Osteoblast (primary cell): ENCODE results near the gene ADCY9. TPM values are rescaled to one million over a fixed set of nuclear protein-coding genes. Genes with fewer than 3 reads are reported as not detected.

Experiments used
- DNase-seq: peaks from one replicate; pipeline ENCODE4 v3.0.0; 2011; ENCODE audit warnings: low spot score, mixed read lengths; ENCODE audit not compliant: insufficient read length; ENCODE audit errors: missing footprints
- H2AFZ ChIP-seq: 2 replicates; pipeline ENCODE4 v1.6.0; 2011; ENCODE audit warnings: mild to moderate bottlenecking, low read length
- H3K27ac ChIP-seq: 2 replicates; pipeline ENCODE4 v1.5.1; 2011; ENCODE audit warnings: mild to moderate bottlenecking, low read depth, low read length, moderate library complexity
- H3K27me3 ChIP-seq: 2 replicates; pipeline ENCODE4 v1.6.0; 2012; ENCODE audit warnings: mild to moderate bottlenecking, control low read depth, inconsistent platforms, low read length, moderate library complexity; ENCODE audit not compliant: insufficient read depth
- H3K36me3 ChIP-seq: 2 replicates; pipeline ENCODE4 v1.5.1; 2011; ENCODE audit warnings: mild to moderate bottlenecking, low read length, control low read depth, moderate library complexity; ENCODE audit not compliant: insufficient read depth
- H3K4me1 ChIP-seq: 2 replicates; pipeline ENCODE4 v1.5.1; 2011; ENCODE audit warnings: mild to moderate bottlenecking, low read length, control low read depth, moderate library complexity; ENCODE audit not compliant: insufficient read depth
- H3K4me2 ChIP-seq: 2 replicates; pipeline ENCODE4 v1.6.0; 2011; ENCODE audit warnings: mild to moderate bottlenecking, low read length; ENCODE audit not compliant: insufficient read depth
- H3K4me3 ChIP-seq: fragments of 200-600 bp; sonication (generic); 3 replicates; pipeline ENCODE4 v1.5.1; 2012; ENCODE audit warnings: mild to moderate bottlenecking, low read length, inconsistent platforms; ENCODE audit not compliant: insufficient read depth
- H3K79me2 ChIP-seq: 2 replicates; pipeline ENCODE4 v1.6.0; 2012; ENCODE audit warnings: mild to moderate bottlenecking, low read length, control low read depth, inconsistent platforms; ENCODE audit not compliant: insufficient read depth
- H3K9me3 ChIP-seq: 2 replicates; pipeline ENCODE4 v1.5.1; 2011; ENCODE audit warnings: low read depth, low read length, control low read depth
- H4K20me1 ChIP-seq: 2 replicates; pipeline ENCODE4 v1.6.0; 2012; ENCODE audit warnings: mild to moderate bottlenecking, low read length, control low read depth; ENCODE audit not compliant: insufficient read depth
- total RNA-seq: library from RNA; depleted of rRNA; stranded (reverse); fragments of >200 nt; gene quantifications from 2 replicates; pipeline ENCODE4 v1.2.3, GENCODE V29; 2012
- TF ChIP-seq, protein P1 (sequence below): IDR thresholded peaks from 2 replicates; pipeline ENCODE4 v1.5.1; 2011; ENCODE audit warnings: mild to moderate bottlenecking, low read depth, low read length, moderate library complexity; ENCODE audit errors: extremely low read depth

Gene ADCY9
- total RNA-seq, 1 donor = 29.3 TPM

DNA sequence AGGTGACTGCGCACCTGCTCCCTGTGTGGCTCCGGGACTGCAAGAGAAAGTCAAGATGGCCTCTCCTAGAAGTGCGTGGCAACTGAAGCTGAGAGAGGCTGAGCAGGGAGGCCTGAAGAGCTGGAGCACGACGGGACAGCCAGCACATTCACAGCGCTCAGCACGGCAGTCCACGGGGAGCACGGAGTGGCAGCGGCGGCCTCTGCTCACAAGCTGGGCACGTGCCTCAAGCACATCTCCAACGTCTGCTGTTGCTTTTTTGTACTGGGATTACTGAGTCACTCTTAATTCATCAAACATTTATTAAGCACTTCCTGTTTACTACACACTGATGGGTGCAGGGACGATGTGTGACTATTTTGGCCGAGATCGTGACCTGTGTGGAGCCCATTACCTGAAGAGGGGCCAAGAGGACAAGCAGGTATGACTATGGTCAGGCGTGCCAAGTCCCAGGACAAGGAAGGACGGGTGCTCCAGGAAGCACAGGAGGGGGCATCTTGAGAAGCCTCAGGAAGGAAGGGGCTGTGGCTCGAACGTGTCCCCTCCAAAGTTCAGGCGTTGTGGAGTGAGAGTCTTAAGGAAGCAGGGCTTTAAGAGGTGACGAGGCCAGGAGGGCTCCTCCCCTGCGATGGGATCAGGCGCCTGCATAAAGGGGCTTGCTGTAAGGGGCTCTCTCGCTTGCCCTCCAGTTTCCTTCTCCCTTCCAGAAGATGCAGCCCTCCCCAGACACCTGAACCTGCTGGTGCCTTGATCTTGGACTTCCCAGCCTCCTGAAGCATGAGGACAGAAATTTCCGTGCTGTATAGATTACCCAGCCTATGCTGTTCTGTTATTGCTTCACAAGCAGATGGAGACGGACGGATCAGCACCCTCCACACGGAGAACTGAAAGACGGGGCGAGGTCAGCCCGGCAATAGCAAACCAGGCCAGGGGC, 105.8 kb downstream of the ADCY9 start:
- Histone ChIP-seq H3K79me2 (no peaks in the 10 kb centered on the region), H3K4me2 (no peak overlapping the region), H3K36me3 (no peaks in the 10 kb centered on the region), H3K9me3 (no peaks in the 10 kb centered on the region), H3K4me1 (peaks cover 11% of the 10 kb centered on the region), H3K27me3 (no peaks in the 10 kb centered on the region), H3K27ac (no peak overlapping the region), H2AFZ (no peak overlapping the region), H4K20me1 (no peaks in the 10 kb centered on the region), H3K4me3 (no peak overlapping the region)
- TF ChIP-seq, protein P1, sequence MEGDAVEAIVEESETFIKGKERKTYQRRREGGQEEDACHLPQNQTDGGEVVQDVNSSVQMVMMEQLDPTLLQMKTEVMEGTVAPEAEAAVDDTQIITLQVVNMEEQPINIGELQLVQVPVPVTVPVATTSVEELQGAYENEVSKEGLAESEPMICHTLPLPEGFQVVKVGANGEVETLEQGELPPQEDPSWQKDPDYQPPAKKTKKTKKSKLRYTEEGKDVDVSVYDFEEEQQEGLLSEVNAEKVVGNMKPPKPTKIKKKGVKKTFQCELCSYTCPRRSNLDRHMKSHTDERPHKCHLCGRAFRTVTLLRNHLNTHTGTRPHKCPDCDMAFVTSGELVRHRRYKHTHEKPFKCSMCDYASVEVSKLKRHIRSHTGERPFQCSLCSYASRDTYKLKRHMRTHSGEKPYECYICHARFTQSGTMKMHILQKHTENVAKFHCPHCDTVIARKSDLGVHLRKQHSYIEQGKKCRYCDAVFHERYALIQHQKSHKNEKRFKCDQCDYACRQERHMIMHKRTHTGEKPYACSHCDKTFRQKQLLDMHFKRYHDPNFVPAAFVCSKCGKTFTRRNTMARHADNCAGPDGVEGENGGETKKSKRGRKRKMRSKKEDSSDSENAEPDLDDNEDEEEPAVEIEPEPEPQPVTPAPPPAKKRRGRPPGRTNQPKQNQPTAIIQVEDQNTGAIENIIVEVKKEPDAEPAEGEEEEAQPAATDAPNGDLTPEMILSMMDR = no peak
- DNase-seq = peak; percentile 13

DNA sequence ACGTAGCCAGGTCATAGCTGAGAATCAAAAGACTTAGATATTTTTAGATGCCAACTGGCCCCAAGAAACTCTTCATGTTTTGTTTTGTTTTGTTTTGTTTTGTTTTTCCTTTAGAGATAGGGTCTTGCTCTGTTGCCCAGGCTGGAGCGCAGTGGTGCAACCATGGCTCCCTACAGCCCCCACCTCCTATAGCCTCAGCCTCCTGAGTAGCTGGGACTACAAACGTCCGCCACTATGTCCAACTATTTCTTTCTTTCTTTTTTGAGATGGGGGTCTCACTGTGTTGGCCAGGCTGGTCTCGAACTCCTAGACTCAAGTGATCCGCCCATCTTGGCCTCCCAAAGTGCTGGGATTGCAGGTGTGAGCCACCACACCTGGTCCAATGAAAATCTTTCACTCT, 107.1 kb downstream of the ADCY9 start:
- no peak for DNase-seq

DNA sequence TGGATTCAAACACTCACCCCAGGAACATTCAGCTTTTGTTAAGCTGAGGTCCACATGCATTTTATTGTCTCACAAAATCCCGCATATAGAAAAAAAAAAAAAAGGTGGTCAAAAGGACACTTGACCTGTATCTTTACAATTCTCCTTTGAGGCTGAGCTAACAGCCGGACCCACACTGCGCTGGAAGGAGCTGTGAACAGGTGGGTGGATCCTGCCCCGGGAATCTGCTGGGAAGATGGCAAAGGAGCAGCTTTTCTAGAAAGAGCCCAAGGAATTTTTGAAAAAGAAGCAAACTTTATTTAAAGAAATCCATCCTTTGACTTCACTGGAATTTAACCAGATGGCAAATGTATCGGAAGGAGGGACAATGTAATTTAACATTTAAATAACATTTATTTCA, 108.1 kb downstream of the ADCY9 start:
- Histone ChIP-seq H3K4me2 (no peak overlapping the region), H3K79me2 (no peaks in the 10 kb centered on the region), H3K27ac (no peak overlapping the region), H3K27me3 (no peaks in the 10 kb centered on the region), H3K9me3 (no peaks in the 10 kb centered on the region), H2AFZ (no peak overlapping the region), H3K4me3 (no peak overlapping the region), H3K36me3 (no peaks in the 10 kb centered on the region), H4K20me1 (no peaks in the 10 kb centered on the region), H3K4me1 (peaks cover under 1% of the 10 kb centered on the region)
- DNase-seq = no peak
- TF ChIP-seq, protein P1 = no peak

More for the DNA sequence above, 107.1 kb downstream of the ADCY9 start:
- H2AFZ ChIP-seq = no peak overlapping the region
- peaks cover 7% of the 10 kb centered on the region for H3K4me1 ChIP-seq
- H3K27me3 ChIP-seq = no peaks in the 10 kb centered on the region
- no peaks in the 10 kb centered on the region for H4K20me1 ChIP-seq
- H3K9me3 ChIP-seq = no peaks in the 10 kb centered on the region
- no peak overlapping the region for H3K27ac ChIP-seq
- no peak overlapping the region for H3K4me3 ChIP-seq
- H3K36me3 ChIP-seq = no peaks in the 10 kb centered on the region
- H3K79me2 ChIP-seq = no peaks in the 10 kb centered on the region
- TF ChIP-seq, protein P1 = no peak
- no peak overlapping the region for H3K4me2 ChIP-seq

DNA sequence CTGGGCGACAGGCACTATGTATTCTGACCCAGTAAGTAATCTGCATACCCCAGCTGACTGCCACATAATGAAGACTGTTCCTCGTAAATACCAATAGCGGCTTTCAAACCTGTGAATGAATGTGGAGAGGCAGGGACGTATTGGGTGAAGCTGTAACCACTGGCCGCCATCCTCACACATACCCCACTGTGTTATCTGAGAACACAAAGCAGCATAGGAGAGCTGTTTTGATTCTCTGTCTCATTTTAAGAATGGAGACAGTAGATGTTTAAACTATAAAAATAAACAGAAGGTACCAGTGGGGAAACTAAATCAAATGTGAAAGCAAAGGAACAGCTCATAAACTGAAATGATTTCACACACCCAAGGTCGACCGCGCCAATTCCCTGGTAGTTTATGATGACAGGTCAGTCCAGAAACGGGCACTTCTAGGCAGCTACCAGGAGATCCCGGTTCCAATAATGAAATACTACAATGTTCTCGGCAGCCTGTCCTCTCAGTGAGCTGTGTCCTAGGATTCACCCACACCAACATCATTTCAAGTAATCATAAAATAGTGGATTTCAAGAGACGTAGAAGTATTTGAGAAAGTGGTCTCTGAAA, 109.7 kb downstream of the ADCY9 start:
- Histone ChIP-seq H3K9me3 (no peaks in the 10 kb centered on the region), H4K20me1 (no peaks in the 10 kb centered on the region), H3K4me1 (no peaks in the 10 kb centered on the region), H3K36me3 (no peaks in the 10 kb centered on the region), H3K4me2 (no peak overlapping the region), H3K27ac (no peak overlapping the region), H3K4me3 (no peak overlapping the region), H2AFZ (no peak overlapping the region), H3K27me3 (no peaks in the 10 kb centered on the region), H3K79me2 (no peaks in the 10 kb centered on the region)
- DNase-seq = peak; percentile 67
- TF ChIP-seq, protein P1 = no peak
